Stomach (tissue), 9 donors: Measurements from ENCODE around the gene BTNL8. TPM values are rescaled to one million over a fixed set of nuclear protein-coding genes. Genes with fewer than 3 reads are reported as not detected.

Experiments used
- DNase-seq, 2 donors: peaks; one replicate each; pipeline versions ENCODE4 v3.0.0 to v3.0.0-alpha.2; 2013 to 2019
- H3K27ac ChIP-seq, 5 donors: fragments of 200-600 bp in 4 of 5; sonication (generic) in 4 of 5; one replicate each; pipeline ENCODE4 v1.5.1; 2013 to 2019; ENCODE audit warnings: mild to moderate bottlenecking in 1 of 5, moderate library complexity in 1 of 5
- H3K27me3 ChIP-seq, 3 donors: fragments of 200-600 bp; sonication (generic); one replicate each; pipeline ENCODE4 v1.5.1; 2017 to 2019; ENCODE audit warnings: mixed run types in 1 of 3
- H3K36me3 ChIP-seq, 4 donors: fragments of 200-600 bp; sonication (generic); 1 replicate in 3 of 4; 2 replicates in 1 of 4; pipeline ENCODE4 v1.5.1; 2016 to 2019
- H3K4me1 ChIP-seq, 4 donors: fragments of 200-600 bp; sonication (generic); one replicate each; pipeline ENCODE4 v1.5.1; 2016 to 2019
- H3K4me3 ChIP-seq, 4 donors: fragments of 200-600 bp; sonication (generic) in 3 of 4; one replicate each; pipeline ENCODE4 v1.5.1; 2016 to 2019; ENCODE audit warnings: mild to moderate bottlenecking in 1 of 4
- H3K9me3 ChIP-seq, 4 donors: fragments of 200-600 bp; sonication (generic); one replicate each; pipeline ENCODE4 v1.5.1; 2016 to 2019
- CTCF ChIP-seq, 7 experiments: fragments of 450-650 bp in 4 of 7; fragments of 200-600 bp in 3 of 7; sonication (generic) in 3 of 7; IDR thresholded peaks; one replicate each; pipeline ENCODE4 v1.5.1; 2016 to 2019; ENCODE audit warnings: antibody characterized with exemption in 7 of 7, control low read depth in 2 of 7, mild to moderate bottlenecking in 1 of 7
- EP300 ChIP-seq: sonication (generic); formaldehyde crosslinking; IDR thresholded peaks from one replicate; pipeline ENCODE4 v1.6.1; 2017; ENCODE audit warnings: antibody characterized with exemption
- POLR2A ChIP-seq, 4 donors: fragments of 450-650 bp; IDR thresholded peaks; one replicate each; pipeline ENCODE4 v1.6.1; 2016; ENCODE audit warnings: antibody characterized with exemption in 4 of 4, control low read depth in 2 of 4, mild to moderate bottlenecking in 1 of 4, moderate library complexity in 1 of 4
- POLR2AphosphoS5 ChIP-seq, 3 donors: sonication (generic); formaldehyde crosslinking; IDR thresholded peaks; one replicate each; pipeline ENCODE4 v1.6.1; 2016; ENCODE audit warnings: antibody characterized with exemption in 3 of 3
- WGBS, 5 donors: extraction: QIAGEN DNeasy Blood & Tissue Kit in 3 of 5; methylation state at CpG; one replicate each; pipeline versions ENCODE4 v1.1.5 to v1.1.7; 2013 to 2018; 5-methylcytosine and 5-hydroxymethylcytosine counted together
- intact Hi-C: fragments of 100-400 bp; cut with DNase I; formaldehyde crosslinking; loops from one replicate; pipeline ENCODE4 v1.15.1; 2023; ENCODE audit warnings: low total_unique reads
- polyA plus RNA-seq, 3 donors: library from polyadenylated mRNA; stranded (reverse); fragments of 200-250 nt; gene quantifications; one replicate each; pipeline ENCODE4 v1.2.3, GENCODE V29; 2013
- total RNA-seq, 5 donors: library from RNA; depleted of rRNA; stranded (reverse); fragments of >200 nt; gene quantifications; one replicate each; pipeline versions ENCODE4 v1.1.0 to v1.2.3, GENCODE V29; 2014 to 2016
- donor health status: healthy with polysubstance abuse.
- donor health status: Bipolar disorder and iron deficiency.
- donor health status: healthy.

The BTNL8 gene
- total and polyA plus RNA-seq, 8 donors, result 0.76 to 22.0 (median 4.0) TPM

DNA sequence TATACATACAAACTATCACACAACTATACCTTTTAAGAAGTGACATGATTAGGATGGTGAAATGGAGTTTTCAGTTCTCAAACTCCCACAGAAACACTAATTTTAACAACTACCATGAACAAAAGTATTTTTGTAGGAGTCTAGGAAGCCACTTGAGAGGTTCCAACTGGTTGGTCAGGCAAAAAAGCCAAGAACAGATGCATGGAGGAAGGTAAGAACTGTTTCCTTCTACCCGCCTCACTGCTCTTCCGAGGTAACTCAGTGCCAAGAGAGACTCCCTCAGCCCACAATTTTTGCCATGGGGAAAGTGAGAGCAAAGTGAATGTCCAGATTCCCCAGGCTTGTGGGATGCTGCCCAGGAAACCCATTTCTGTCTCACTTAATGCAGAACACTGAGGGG is 15.7 kb downstream of the BTNL8 start:
- TF ChIP-seq EP300 (no peak), POLR2A (IDR thresholded peaks at IDR 0.05) (no peak), POLR2AphosphoS5 (IDR thresholded peaks at IDR 0.05) (no peak), CTCF (IDR thresholded peaks at IDR 0.05) (no peak)
- intact Hi-C loops, result no loop called here
- peaks cover 0 to 7% (median 6%) of the 10 kb centered on the region in 4 donors for H3K4me1 ChIP-seq
- H3K9me3 ChIP-seq, result no peaks in the 10 kb centered on the region
- no peaks in the 10 kb centered on the region for H3K27me3 ChIP-seq
- DNase-seq, result no peak
- no peaks in the 10 kb centered on the region for H3K36me3 ChIP-seq
- no peak overlapping the region for H3K27ac ChIP-seq
- 91 to 98% (median 93%) methylated on average over 2 of the region's 2 CpGs for WGBS, 5 donors
- no peak overlapping the region for H3K4me3 ChIP-seq

GRCh38 chr5:180915924-180916323 is 17.0 kb downstream of the BTNL8 start:
- Histone ChIP-seq H3K27ac (no peak overlapping the region), H3K9me3 (no peaks in the 10 kb centered on the region), H3K27me3 (no peaks in the 10 kb centered on the region), H3K36me3 (no peaks in the 10 kb centered on the region), H3K4me1 (peaks cover 0 to 2% (median 0%) of the 10 kb centered on the region in 4 donors), H3K4me3 (no peak overlapping the region)
- intact Hi-C loops, result no loop called here
- no peak for DNase-seq
- 33 to 50% (median 40%) methylated on average over 3 of the region's 3 CpGs for WGBS, 5 donors
- TF ChIP-seq CTCF (IDR thresholded peaks at IDR 0.05) (no peak), POLR2A (IDR thresholded peaks at IDR 0.05) (no peak), EP300 (no peak)

- intact Hi-C loops, result no loop called here
- no peaks in the 10 kb centered on the region for H3K36me3 ChIP-seq
- WGBS, 5 donors, result 66 to 78% (median 77%) methylated on average over 1 of the region's 1 CpG
Observed at GRCh38 chr5:180918380-180918779, 19.4 kb downstream of the BTNL8 start.

GRCh38 chr5:180920710-180921109 is 21.8 kb downstream of the BTNL8 start:
- intact Hi-C loops, result no loop called here

More at GRCh38 chr5:180918380-180918779, 19.4 kb downstream of the BTNL8 start:
- DNase-seq, result no peak
- H3K4me3 ChIP-seq, result no peak overlapping the region
- H3K27ac ChIP-seq, result no peak overlapping the region
- no peaks in the 10 kb centered on the region for H3K27me3 ChIP-seq
- peaks cover 0 to 16% (median 5%) of the 10 kb centered on the region in 4 donors for H3K9me3 ChIP-seq
- no peak for TF ChIP-seq CTCF (IDR thresholded peaks at IDR 0.05)
- no peak for TF ChIP-seq POLR2AphosphoS5 (IDR thresholded peaks at IDR 0.05)
- TF ChIP-seq POLR2A (IDR thresholded peaks at IDR 0.05), result no peak
- TF ChIP-seq EP300, result no peak
- H3K4me1 ChIP-seq, result no peaks in the 10 kb centered on the region

More at GRCh38 chr5:180920710-180921109, 21.8 kb downstream of the BTNL8 start:
- no peak for DNase-seq
- Histone ChIP-seq H3K4me3 (no peak overlapping the region), H3K27me3 (no peaks in the 10 kb centered on the region), H3K4me1 (no peaks in the 10 kb centered on the region), H3K9me3 (peaks cover 0 to 29% (median 16%) of the 10 kb centered on the region in 4 donors), H3K27ac (no peak overlapping the region), H3K36me3 (no peaks in the 10 kb centered on the region)
- TF ChIP-seq POLR2AphosphoS5 (IDR thresholded peaks at IDR 0.05) (no peak), CTCF (IDR thresholded peaks at IDR 0.05) (no peak), POLR2A (IDR thresholded peaks at IDR 0.05) (no peak), EP300 (no peak)
